Upper lobe of left lung (tissue), 6 donors: ENCODE measurements around the gene DGKZ. TPM values are rescaled to one million over a fixed set of nuclear protein-coding genes. Genes with fewer than 3 reads are reported as not detected.
"Not testable (repeated sequence)": the region's sequence is repeated elsewhere in the genome, so short reads cannot be mapped to it uniquely, and the experiment has no call there.

Experiments used
- ATAC-seq, 2 donors: fragments of 200-7000 bp; cut with Tn5 transposase; one replicate each; pipeline ENCODE4 v1.9.1; 2022; ENCODE audit warnings: mild to moderate bottlenecking in 2 of 2, moderate library complexity in 2 of 2; ENCODE audit not compliant: low FRiP score in 2 of 2
- DNase-seq, 2 donors: peaks; one replicate each; pipeline ENCODE4 v3.0.0-alpha.2; 2019 to 2020
- H3K27ac ChIP-seq, 4 donors: fragments of 200-600 bp; sonication (generic); one replicate each; pipeline ENCODE4 v1.5.1; 2016 to 2019
- H3K27me3 ChIP-seq, 4 donors: fragments of 200-600 bp; sonication (generic); one replicate each; pipeline ENCODE4 v1.5.1; 2017 to 2019
- H3K36me3 ChIP-seq, 4 donors: fragments of 200-600 bp; sonication (generic); one replicate each; pipeline ENCODE4 v1.5.1; 2016 to 2019
- H3K4me1 ChIP-seq, 4 donors: fragments of 200-600 bp; sonication (generic); one replicate each; pipeline ENCODE4 v1.5.1; 2018 to 2019
- H3K4me3 ChIP-seq, 4 donors: fragments of 200-600 bp; sonication (generic); one replicate each; pipeline ENCODE4 v1.5.1; 2017 to 2019; ENCODE audit warnings: mild to moderate bottlenecking in 2 of 4, moderate library complexity in 1 of 4
- H3K9me3 ChIP-seq, 4 donors: fragments of 200-600 bp; sonication (generic); one replicate each; pipeline ENCODE4 v1.5.1; 2018 to 2019
- EP300 ChIP-seq, 4 donors: sonication (generic); formaldehyde crosslinking; IDR thresholded peaks; one replicate each; pipeline ENCODE4 v1.5.1; 2017; ENCODE audit warnings: antibody characterized with exemption in 4 of 4, control low read depth in 2 of 4
- POLR2A ChIP-seq, 4 donors: fragments of 450-650 bp; IDR thresholded peaks; one replicate each; pipeline ENCODE4 v1.5.1; 2016 to 2017; ENCODE audit warnings: antibody characterized with exemption in 4 of 4, mild to moderate bottlenecking in 2 of 4
- POLR2AphosphoS5 ChIP-seq, 2 donors: sonication (generic); formaldehyde crosslinking; IDR thresholded peaks; one replicate each; pipeline ENCODE4 v1.5.1; 2017; ENCODE audit warnings: antibody characterized with exemption in 2 of 2
- WGBS, 2 donors: methylation state at CpG; one replicate each; pipeline ENCODE4 v1.1.5; 2017 to 2018; 5-methylcytosine and 5-hydroxymethylcytosine counted together
- total RNA-seq, 6 donors: library from RNA; depleted of rRNA in 4 of 6; stranded (reverse); fragments of >200 nt in 4 of 6; gene quantifications; one replicate each; pipeline versions ENCODE4 v1.1.0 to v1.2.1, GENCODE V29; 2016 to 2021
- TF ChIP-seq, protein P1 (sequence below), 6 experiments: fragments of 450-650 bp in 4 of 6; fragments of 200-600 bp in 2 of 6; sonication (generic) in 2 of 6; IDR thresholded peaks; one replicate each; pipeline ENCODE4 v1.5.1; 2016 to 2019; ENCODE audit warnings: antibody characterized with exemption in 6 of 6
- donor health status: DM: no; HTN: no; CAD: no; lungs with moderate emphysema.
- donor health status: DM: no; HTN: yes; CAD: no; lungs with severe emphysema.

The DGKZ gene
- total RNA-seq, 6 donors from 2014 or later = 55.1 to 145 (median 65.5) TPM

DNA sequence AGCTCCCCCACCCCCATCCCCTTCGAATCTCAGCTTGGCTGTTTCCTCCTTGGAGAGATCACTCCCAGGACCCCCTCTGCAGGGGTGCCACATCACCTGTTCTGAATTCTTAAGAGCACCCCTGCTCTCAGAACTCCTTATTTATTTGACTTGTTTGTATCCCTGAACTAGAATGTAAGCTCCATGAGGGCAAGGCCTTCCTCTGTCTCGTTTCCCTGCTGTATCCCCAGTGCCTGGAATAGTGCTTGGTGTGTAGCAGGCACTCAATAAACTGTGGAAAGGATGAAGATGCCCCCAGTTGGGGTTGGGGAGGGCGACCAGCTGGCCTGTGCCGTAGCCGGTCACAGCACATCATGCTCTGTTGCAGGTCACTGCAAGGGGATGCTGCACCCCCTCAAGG, 30.6 kb downstream of the DGKZ start:
- ATAC-seq (no peak), DNase-seq (no peak)
- TF ChIP-seq EP300 (IDR thresholded peaks at IDR 0.05) (no peak), POLR2A (IDR thresholded peaks at IDR 0.05) (no peak), POLR2AphosphoS5 (IDR thresholded peaks at IDR 0.05) (no peak)
- TF ChIP-seq, protein P1, sequence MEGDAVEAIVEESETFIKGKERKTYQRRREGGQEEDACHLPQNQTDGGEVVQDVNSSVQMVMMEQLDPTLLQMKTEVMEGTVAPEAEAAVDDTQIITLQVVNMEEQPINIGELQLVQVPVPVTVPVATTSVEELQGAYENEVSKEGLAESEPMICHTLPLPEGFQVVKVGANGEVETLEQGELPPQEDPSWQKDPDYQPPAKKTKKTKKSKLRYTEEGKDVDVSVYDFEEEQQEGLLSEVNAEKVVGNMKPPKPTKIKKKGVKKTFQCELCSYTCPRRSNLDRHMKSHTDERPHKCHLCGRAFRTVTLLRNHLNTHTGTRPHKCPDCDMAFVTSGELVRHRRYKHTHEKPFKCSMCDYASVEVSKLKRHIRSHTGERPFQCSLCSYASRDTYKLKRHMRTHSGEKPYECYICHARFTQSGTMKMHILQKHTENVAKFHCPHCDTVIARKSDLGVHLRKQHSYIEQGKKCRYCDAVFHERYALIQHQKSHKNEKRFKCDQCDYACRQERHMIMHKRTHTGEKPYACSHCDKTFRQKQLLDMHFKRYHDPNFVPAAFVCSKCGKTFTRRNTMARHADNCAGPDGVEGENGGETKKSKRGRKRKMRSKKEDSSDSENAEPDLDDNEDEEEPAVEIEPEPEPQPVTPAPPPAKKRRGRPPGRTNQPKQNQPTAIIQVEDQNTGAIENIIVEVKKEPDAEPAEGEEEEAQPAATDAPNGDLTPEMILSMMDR (IDR thresholded peaks at IDR 0.05) = no peak
- H3K9me3 ChIP-seq = no peaks in the 10 kb centered on the region
- peaks cover 18 to 36% (median 27%) of the 10 kb centered on the region in 4 donors for H3K4me1 ChIP-seq
- no peak overlapping the region for H3K27ac ChIP-seq
- peaks cover 0 to 10% (median 2%) of the 10 kb centered on the region in 4 donors for H3K27me3 ChIP-seq
- H3K4me3 ChIP-seq = no peak overlapping the region
- peaks cover 6 to 56% (median 44%) of the 10 kb centered on the region in 4 donors for H3K36me3 ChIP-seq
- WGBS, 2 donors = 94 to 97% methylated on average over 5 of the region's 5 CpGs

DNA sequence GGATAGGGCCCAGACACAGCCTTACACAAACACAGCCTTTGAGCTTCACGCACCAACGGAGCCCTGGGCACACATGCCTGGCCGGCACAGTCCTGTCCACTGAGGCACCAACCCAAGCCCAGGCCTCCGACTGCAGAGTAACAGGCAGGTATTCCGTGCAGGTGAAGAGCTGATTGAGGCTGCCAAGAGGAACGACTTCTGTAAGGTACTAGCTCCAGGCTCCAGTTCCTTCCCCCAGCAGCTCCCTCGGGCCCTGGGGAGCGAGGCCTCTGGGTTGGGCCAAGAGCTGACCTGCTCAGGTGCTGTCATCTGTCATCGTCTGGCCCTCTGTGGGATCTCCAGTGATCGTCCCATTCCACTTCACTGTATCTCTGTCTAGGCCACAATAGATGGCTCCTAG, 31.0 kb downstream of the DGKZ start:
- ATAC-seq = no peak
- peaks cover 6 to 53% (median 42%) of the 10 kb centered on the region in 4 donors for H3K36me3 ChIP-seq

DNA sequence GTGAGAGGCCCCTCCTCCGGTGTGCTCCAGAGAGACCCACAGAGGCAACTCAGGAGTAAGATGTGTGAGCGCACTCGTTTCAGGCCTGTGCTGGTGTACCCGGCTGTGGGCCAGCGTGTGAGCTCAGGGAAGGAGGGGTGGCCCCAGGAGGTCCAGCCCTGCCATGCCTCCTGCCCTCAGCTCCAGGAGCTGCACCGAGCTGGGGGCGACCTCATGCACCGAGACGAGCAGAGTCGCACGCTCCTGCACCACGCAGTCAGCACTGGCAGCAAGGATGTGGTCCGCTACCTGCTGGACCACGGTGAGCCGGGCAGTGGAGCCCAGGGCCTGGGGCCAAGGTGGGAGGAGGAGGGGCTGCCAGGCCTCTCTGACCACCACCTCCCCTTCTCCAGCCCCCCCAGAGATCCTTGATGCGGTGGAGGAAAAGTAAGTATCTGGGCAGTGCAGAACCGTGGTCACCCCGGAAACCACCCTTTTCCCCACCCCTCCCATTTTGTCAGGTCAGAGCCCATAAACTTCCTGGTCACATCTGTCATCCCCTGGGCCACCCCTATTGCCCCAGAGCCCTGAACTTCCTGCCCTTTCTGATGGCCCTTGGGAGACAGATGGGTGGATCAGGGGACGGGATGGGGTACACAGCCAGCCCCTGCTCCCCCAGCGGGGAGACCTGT, 31.7 kb downstream of the DGKZ start:
- ATAC-seq (no peak), DNase-seq (peak in 1 of 2 donors; percentile 76)
- 57 to 81% methylated on average over 8 to 19 of the region's 20 CpGs for WGBS, 2 donors

More for the DNA sequence above, 31.0 kb downstream of the DGKZ start:
- DNase-seq = no peak
- Histone ChIP-seq H3K4me1 (peaks cover 18 to 40% (median 27%) of the 10 kb centered on the region in 4 donors), H3K27ac (no peak overlapping the region), H3K27me3 (peaks cover 0 to 10% (median 2%) of the 10 kb centered on the region in 4 donors), H3K9me3 (no peaks in the 10 kb centered on the region), H3K4me3 (no peak overlapping the region)
- WGBS, 2 donors = 87 to 94% methylated on average over 9 to 10 of the region's 10 CpGs
- TF ChIP-seq EP300 (IDR thresholded peaks at IDR 0.05) = no peak

DNA sequence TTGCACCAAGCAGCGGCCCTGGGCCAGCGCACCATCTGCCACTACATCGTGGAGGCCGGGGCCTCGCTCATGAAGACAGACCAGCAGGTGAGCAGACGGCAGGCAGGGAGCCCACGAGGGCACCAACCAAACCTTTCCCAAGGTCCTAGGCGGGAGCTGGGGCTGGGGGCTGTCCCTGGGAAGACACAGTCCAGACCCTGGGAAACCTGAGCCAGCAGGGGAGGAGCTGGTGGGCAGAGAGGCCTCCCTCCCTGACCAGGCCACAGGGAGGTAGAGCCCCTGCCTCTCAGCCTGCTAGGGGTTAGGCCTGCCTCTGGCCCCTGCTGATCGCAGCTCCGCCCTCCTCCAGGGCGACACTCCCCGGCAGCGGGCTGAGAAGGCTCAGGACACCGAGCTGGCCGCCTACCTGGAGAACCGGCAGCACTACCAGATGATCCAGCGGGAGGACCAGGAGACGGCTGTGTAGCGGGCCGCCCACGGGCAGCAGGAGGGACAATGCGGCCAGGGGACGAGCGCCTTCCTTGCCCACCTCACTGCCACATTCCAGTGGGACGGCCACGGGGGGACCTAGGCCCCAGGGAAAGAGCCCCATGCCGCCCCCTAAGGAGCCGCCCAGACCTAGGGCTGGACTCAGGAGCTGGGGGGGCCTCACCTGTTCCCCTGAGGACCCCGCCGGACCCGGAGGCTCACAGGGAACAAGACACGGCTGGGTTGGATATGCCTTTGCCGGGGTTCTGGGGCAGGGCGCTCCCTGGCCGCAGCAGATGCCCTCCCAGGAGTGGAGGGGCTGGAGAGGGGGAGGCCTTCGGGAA, 32.4 kb downstream of the DGKZ start:
- 44 to 72% methylated on average over 5 to 27 of the region's 36 CpGs for WGBS, 2 donors
- ATAC-seq (peak; percentile 1 to 7), DNase-seq (peak in 1 of 2 donors; percentile 81)
- Histone ChIP-seq H3K4me3 (peak overlapping the region in 3 of 4 donors; percentile 73 to 92 (median 76)), H3K27me3 (peaks cover 0 to 10% (median 2%) of the 10 kb centered on the region in 4 donors), H3K36me3 (peaks cover 6 to 39% (median 30%) of the 10 kb centered on the region in 4 donors), H3K4me1 (peaks cover 18 to 40% (median 27%) of the 10 kb centered on the region in 4 donors), H3K27ac (peak overlapping the region; percentile 71 to 88 (median 77))
- not testable (repeated sequence) for H3K9me3 ChIP-seq

More for the DNA sequence above, 31.7 kb downstream of the DGKZ start:
- peaks cover 0 to 10% (median 2%) of the 10 kb centered on the region in 4 donors for H3K27me3 ChIP-seq
- H3K9me3 ChIP-seq = no peaks in the 10 kb centered on the region
- H3K4me1 ChIP-seq = peaks cover 18 to 40% (median 27%) of the 10 kb centered on the region in 4 donors
- TF ChIP-seq, protein P1 (IDR thresholded peaks at IDR 0.05) = no peak
- TF ChIP-seq EP300 (IDR thresholded peaks at IDR 0.05) (no peak), POLR2AphosphoS5 (IDR thresholded peaks at IDR 0.05) (no peak), POLR2A (IDR thresholded peaks at IDR 0.05) (no peak)
- H3K36me3 ChIP-seq = peaks cover 6 to 46% (median 37%) of the 10 kb centered on the region in 4 donors
- no peak overlapping the region for H3K4me3 ChIP-seq
- peak overlapping the region; percentile 71 to 88 (median 77) for H3K27ac ChIP-seq

DNA sequence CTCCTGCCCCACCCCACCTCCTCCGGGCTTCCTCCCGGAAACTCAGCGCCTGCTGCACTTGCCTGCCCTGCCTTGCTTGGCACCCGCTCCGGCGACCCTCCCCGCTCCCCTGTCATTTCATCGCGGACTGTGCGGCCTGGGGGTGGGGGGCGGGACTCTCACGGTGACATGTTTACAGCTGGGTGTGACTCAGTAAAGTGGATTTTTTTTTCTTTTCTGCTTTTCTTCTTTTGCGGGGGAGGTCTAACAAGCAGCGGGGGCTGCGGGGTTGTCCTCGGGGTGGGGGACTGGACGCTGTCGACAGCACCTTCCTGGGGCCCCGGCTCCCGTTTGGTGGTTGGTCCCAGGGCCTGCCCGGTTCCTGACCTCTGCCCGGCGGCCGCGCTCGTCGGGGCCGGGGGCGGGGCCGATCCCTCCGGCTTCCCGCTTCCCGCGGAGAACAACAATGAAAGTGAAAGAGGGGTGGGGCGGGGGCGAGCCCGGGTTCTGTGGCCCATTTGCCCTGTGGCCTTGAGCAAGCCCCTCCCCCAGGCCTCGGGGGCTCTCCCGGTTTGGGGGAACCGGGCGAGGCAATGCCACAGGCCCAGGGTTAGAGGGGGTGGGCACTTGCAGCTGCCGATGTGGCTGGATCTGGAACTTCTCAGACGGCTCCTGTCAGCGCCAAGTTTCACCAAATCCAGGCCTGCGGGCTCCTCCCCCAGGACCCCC, 33.2 kb downstream of the DGKZ start:
- peak; percentile 12 to 77 for ATAC-seq
- 1 to 2% methylated on average over 22 to 31 of the region's 45 CpGs for WGBS, 2 donors
- peak overlapping the region; percentile 67 to 92 (median 74) for H3K4me3 ChIP-seq
- H3K27me3 ChIP-seq = peaks cover 0 to 10% (median 2%) of the 10 kb centered on the region in 4 donors
- peaks cover 5 to 31% (median 22%) of the 10 kb centered on the region in 4 donors for H3K36me3 ChIP-seq
- H3K9me3 ChIP-seq = no peaks in the 10 kb centered on the region
- peak overlapping the region; percentile 71 to 88 (median 77) for H3K27ac ChIP-seq
- TF ChIP-seq, protein P1 (IDR thresholded peaks at IDR 0.05) = no peak
- TF ChIP-seq POLR2A (IDR thresholded peaks at IDR 0.05) = no peak
- TF ChIP-seq POLR2AphosphoS5 (IDR thresholded peaks at IDR 0.05) = peak in 1 of 2 donors; percentile 31
- TF ChIP-seq EP300 (IDR thresholded peaks at IDR 0.05) = no peak
- H3K4me1 ChIP-seq = peaks cover 18 to 40% (median 27%) of the 10 kb centered on the region in 4 donors
- peak; percentile 85 to 93 for DNase-seq
